ENCODE data around the gene VPS35L. TPM values are rescaled to one million over a fixed set of nuclear protein-coding genes. Genes with fewer than 3 reads are reported as not detected.

The VPS35L gene
- total RNA-seq, 1 experiment from 2014 or later = 51.1 TPM

- Histone ChIP-seq H3K9me3 (ENCODE audit: low read depth, low read length, poor library complexity, severe bottlenecking) (no peaks in the 10 kb centered on the region), H3K27ac (ENCODE audit: low read depth, low read length, poor library complexity, severe bottlenecking) (no peak overlapping the region), H3K4me3 (ENCODE audit: low read depth, low read length, poor library complexity, severe bottlenecking) (no peak overlapping the region), H3K4me1 (ENCODE audit: insufficient read depth, low read length, poor library complexity, severe bottlenecking) (peaks cover 9% of the 10 kb centered on the region), H3K27me3 (replicated peaks; ENCODE audit: insufficient read depth, low read depth, low read length, poor library complexity) (no peaks in the 10 kb centered on the region), H3K36me3 (ENCODE audit: insufficient read depth, low read length, poor library complexity, severe bottlenecking) (no peaks in the 10 kb centered on the region)
- CTCF ChIA-PET = no interaction called here
- no peak for DNase-seq (ENCODE audit: low spot score)
- BruUV-seq (replicated peaks) = no TSS peak
- intact Hi-C loops (cut with micrococcal nuclease; ENCODE audit: unreplicated experiment) = no loop called here
- POLR2A ChIA-PET (ENCODE audit: low non-redundant PET) = no interaction called here
- TF ChIP-seq, protein P1, sequence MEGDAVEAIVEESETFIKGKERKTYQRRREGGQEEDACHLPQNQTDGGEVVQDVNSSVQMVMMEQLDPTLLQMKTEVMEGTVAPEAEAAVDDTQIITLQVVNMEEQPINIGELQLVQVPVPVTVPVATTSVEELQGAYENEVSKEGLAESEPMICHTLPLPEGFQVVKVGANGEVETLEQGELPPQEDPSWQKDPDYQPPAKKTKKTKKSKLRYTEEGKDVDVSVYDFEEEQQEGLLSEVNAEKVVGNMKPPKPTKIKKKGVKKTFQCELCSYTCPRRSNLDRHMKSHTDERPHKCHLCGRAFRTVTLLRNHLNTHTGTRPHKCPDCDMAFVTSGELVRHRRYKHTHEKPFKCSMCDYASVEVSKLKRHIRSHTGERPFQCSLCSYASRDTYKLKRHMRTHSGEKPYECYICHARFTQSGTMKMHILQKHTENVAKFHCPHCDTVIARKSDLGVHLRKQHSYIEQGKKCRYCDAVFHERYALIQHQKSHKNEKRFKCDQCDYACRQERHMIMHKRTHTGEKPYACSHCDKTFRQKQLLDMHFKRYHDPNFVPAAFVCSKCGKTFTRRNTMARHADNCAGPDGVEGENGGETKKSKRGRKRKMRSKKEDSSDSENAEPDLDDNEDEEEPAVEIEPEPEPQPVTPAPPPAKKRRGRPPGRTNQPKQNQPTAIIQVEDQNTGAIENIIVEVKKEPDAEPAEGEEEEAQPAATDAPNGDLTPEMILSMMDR (conservative IDR thresholded peaks at IDR 0.05; ENCODE audit: low read depth, low read length) = no peak
- no peak for TF ChIP-seq EZH2 (IDR thresholded peaks at IDR 0.05; ENCODE audit: borderline replicate concordance, low read depth, low read length, poor library complexity, severe bottlenecking)
Observed at GRCh38 chr16:19749571-19750080, 194.1 kb downstream of the VPS35L start.

Other genes with a start within 250 kb of the VPS35L start
- gene TMC5, start 137.8 kb upstream of the VPS35L start, total RNA-seq (2021) = 1.0 and 3.5 TPM in 2 replicates
- gene GDE1, start 33.6 kb upstream of the VPS35L start, total RNA-seq (2021) = 63.5 and 64.2 TPM in 2 replicates
- gene CCP110, start 31.8 kb upstream of the VPS35L start, total RNA-seq (2021) = 37.8 and 42.1 TPM in 2 replicates
- gene KNOP1, start 162.5 kb downstream of the VPS35L start, total RNA-seq (2021) = 65.0 and 68.9 TPM in 2 replicates
- 11.2 and 14.1 TPM in 2 replicates for gene IQCK, start 162.6 kb downstream of the VPS35L start, total RNA-seq (2021)

All from A673 (cell line).